Naive thymus-derived CD4-positive, alpha-beta T cell (primary cell): ENCODE measurements around the gene ARHGAP25. TPM values are rescaled to one million over a fixed set of nuclear protein-coding genes. Genes with fewer than 3 reads are reported as not detected.

Source experiments
- ATAC-seq: fragments of 150-1000 bp; cut with Tn5 transposase; 2 replicates; pipeline ENCODE4 v1.10.0; 2021; ENCODE audit warnings: mild to moderate bottlenecking, moderate library complexity
- CTCF ChIA-PET: fragments of 350-600 bp; sonication (Branson Sonifier 250); formaldehyde crosslinking; loops from one replicate; lab custom pipeline; 2021; ENCODE audit warnings: antibody characterized with exemption; lab: Charles Lee
- POLR2A ChIA-PET: fragments of 350-600 bp; sonication (Branson Sonifier 250); formaldehyde crosslinking; loops from one replicate; lab custom pipeline; 2021; ENCODE audit warnings: antibody characterized with exemption, inconsistent platforms; lab: Charles Lee
- DNase-seq, 9 donors: peaks; one replicate each; pipeline versions ENCODE4 v3.0.0 to v3.0.0-alpha.2; 2020 to 2022; ENCODE audit warnings: mixed read lengths in 1 of 9
- H3K27ac ChIP-seq: one replicate; pipeline ENCODE4 v1.7.0; 2013; ENCODE audit warnings: mild to moderate bottlenecking, low read depth, low read length, moderate library complexity
- H3K27me3 ChIP-seq, 2 donors: one replicate each; pipeline ENCODE4 v1.7.0; 2013; ENCODE audit warnings: low read length in 2 of 2, mild to moderate bottlenecking in 2 of 2, moderate library complexity in 2 of 2; ENCODE audit not compliant: control insufficient read depth in 2 of 2, insufficient read depth in 2 of 2
- H3K36me3 ChIP-seq, 3 experiments: 1 replicate in 2 of 3; 2 replicates in 1 of 3; pipeline ENCODE4 v1.7.0; 2013; ENCODE audit warnings: low read length in 3 of 3, mild to moderate bottlenecking in 3 of 3, moderate library complexity in 1 of 3; ENCODE audit not compliant: insufficient read depth in 3 of 3, control insufficient read depth in 2 of 3
- H3K4me1 ChIP-seq, 2 donors: one replicate each; pipeline ENCODE4 v1.7.0; 2013; ENCODE audit warnings: low read length in 2 of 2, mild to moderate bottlenecking in 2 of 2, moderate library complexity in 1 of 2; ENCODE audit not compliant: control insufficient read depth in 2 of 2, insufficient read depth in 2 of 2
- H3K4me3 ChIP-seq: 2 replicates; pipeline ENCODE4 v1.7.0; 2013; ENCODE audit warnings: mild to moderate bottlenecking, low read length
- H3K9me3 ChIP-seq, 3 experiments: 1 replicate in 2 of 3; 2 replicates in 1 of 3; pipeline ENCODE4 v1.7.0; 2013; ENCODE audit warnings: low read length in 3 of 3; ENCODE audit not compliant: control insufficient read depth in 2 of 3
- H3K27ac Mint-ChIP-seq, 9 donors: one replicate each; pipeline ENCODE4 v1.8.0; 2020 to 2022; ENCODE audit warnings: mixed read lengths in 9 of 9, mild to moderate bottlenecking in 8 of 9, moderate library complexity in 5 of 9, inconsistent platforms in 2 of 9
- H3K27me3 Mint-ChIP-seq, 5 donors: one replicate each; pipeline ENCODE4 v1.8.0; 2021 to 2022; ENCODE audit warnings: mixed read lengths in 5 of 5, mild to moderate bottlenecking in 1 of 5
- H3K36me3 Mint-ChIP-seq, 5 donors: one replicate each; pipeline ENCODE4 v1.8.0; 2020 to 2022; ENCODE audit warnings: mixed read lengths in 5 of 5, mild to moderate bottlenecking in 3 of 5, inconsistent platforms in 1 of 5
- H3K4me1 Mint-ChIP-seq, 7 donors: one replicate each; pipeline ENCODE4 v1.8.0; 2020 to 2022; ENCODE audit warnings: mixed read lengths in 7 of 7, mild to moderate bottlenecking in 3 of 7, inconsistent platforms in 1 of 7
- H3K4me3 Mint-ChIP-seq, 10 donors: one replicate each; pipeline ENCODE4 v1.8.0; 2020 to 2022; ENCODE audit warnings: mild to moderate bottlenecking in 10 of 10, mixed read lengths in 10 of 10, moderate library complexity in 6 of 10, inconsistent platforms in 2 of 10
- H3K9me3 Mint-ChIP-seq, 11 donors: one replicate each; pipeline ENCODE4 v1.8.0; 2020 to 2022; ENCODE audit warnings: mixed read lengths in 11 of 11, mild to moderate bottlenecking in 4 of 11, inconsistent platforms in 1 of 11, moderate library complexity in 1 of 11
- intact Hi-C, 2 donors: fragments of 100-400 bp; cut with micrococcal nuclease; formaldehyde crosslinking; loops; one replicate each; pipeline ENCODE4 v1.15.1; 2023
- polyA plus RNA-seq, 2 donors: library from polyadenylated mRNA; unstranded; fragments of 300-500 nt; fragmentation: Illumina TruSeq; gene quantifications; one replicate each; pipeline ENCODE4 v1.2.3, GENCODE V29; 2021
- total RNA-seq, 6 experiments: library from RNA in 5 of 6; stranded (reverse) in 5 of 6; gene quantifications; 1 replicate in 5 of 6; 2 replicates in 1 of 6; pipeline ENCODE4 v1.2.3 and lab custom pipeline; 2021 to 2026

Gene ARHGAP25
- total and polyA plus RNA-seq, 7 experiments from 2014 or later, result 63.3 to 139 (median 116) TPM

DNA sequence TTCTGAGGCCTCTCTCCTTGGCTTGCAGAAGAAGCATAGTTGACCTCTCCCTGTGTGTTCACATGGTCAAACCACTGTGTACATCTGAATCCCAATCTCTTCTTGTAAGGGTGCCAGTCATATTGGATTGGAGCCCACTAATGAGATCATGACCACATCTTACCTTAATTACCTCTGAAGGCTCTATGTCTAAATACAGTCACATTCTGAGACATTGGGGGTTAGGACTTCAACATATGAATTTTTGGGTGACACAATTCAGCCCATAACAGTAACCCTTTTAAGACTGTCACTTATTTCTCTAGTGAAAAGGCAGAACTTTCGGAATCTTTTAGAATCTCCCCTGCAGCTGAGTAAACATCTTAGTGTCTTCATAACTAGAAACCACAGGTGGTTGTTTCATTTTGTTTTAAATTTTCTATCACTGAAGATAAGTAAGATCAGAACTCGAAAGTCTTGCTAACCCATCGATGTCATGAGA lies 103.3 kb downstream of the ARHGAP25 start:
- no peak for ATAC-seq
- ChIA-PET CTCF (interaction anchor here (1.1 to 7.6 kb wide), 10 partner anchors 13 to 129 kb away, joined by 3 to 87 read pairs (median 6); no protein-coding TSS in a partner anchor), POLR2A (interaction anchor here (0.6 to 1.4 kb wide), 4 partner anchors 8 to 100 kb away, joined by 3 to 4 read pairs (median 3); no protein-coding TSS in a partner anchor)
- intact Hi-C loops, result loop anchor here (1.0 to 2.0 kb wide), 8 partner anchors 9 to 375 kb away; no protein-coding TSS in a partner anchor
- no peaks in the 10 kb centered on the region for H3K27me3 Mint-ChIP-seq
- H3K4me3 Mint-ChIP-seq, result peak overlapping the region in 1 of 10 donors; percentile 4
- H3K4me1 ChIP-seq, result peaks cover 0 to 7% of the 10 kb centered on the region in 2 donors
- H3K4me3 ChIP-seq, result no peak overlapping the region
- H3K27ac ChIP-seq, result no peak overlapping the region
- H3K4me1 Mint-ChIP-seq, result peaks cover 10 to 45% (median 37%) of the 10 kb centered on the region in 7 donors
- DNase-seq, result no peak
- no peaks in the 10 kb centered on the region for H3K27me3 ChIP-seq
- H3K27ac Mint-ChIP-seq, result peak overlapping the region in 2 of 9 donors; percentile 27 to 75
- H3K9me3 ChIP-seq, result peaks cover 0 to 4% (median 4%) of the 10 kb centered on the region in 3 experiments
- H3K36me3 ChIP-seq, result no peaks in the 10 kb centered on the region
- peaks cover 0 to 6% (median 0%) of the 10 kb centered on the region in 5 donors for H3K36me3 Mint-ChIP-seq
- H3K9me3 Mint-ChIP-seq, result peaks cover 0 to 3% (median 0%) of the 10 kb centered on the region in 11 donors

DNA sequence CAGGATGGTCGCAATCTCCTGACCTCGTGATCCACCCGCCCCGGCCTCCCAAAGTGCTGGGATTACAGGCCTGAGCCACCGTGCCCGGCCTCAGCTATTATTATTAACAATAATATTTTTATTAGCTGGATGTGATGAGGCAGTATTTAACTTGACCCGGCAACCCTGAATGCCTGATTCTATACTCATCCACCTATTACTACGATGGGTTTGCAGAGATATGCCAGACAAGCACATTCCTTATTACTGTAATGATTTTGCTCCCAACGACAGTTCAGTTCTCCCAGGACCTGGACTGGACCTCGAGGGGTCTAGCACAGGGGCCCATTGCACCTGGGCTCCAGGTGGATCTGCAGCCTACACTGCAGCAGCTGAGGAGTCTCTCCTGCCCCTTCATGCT lies 104.0 kb downstream of the ARHGAP25 start:
- ATAC-seq, result no peak
- Mint-ChIP-seq H3K36me3 (peaks cover 0 to 8% (median 0%) of the 10 kb centered on the region in 5 donors), H3K27me3 (peaks cover 0 to 6% (median 0%) of the 10 kb centered on the region in 5 donors), H3K4me1 (peaks cover 10 to 37% (median 32%) of the 10 kb centered on the region in 7 donors), H3K27ac (no peak overlapping the region), H3K9me3 (peaks cover 0 to 3% (median 0%) of the 10 kb centered on the region in 11 donors), H3K4me3 (no peak overlapping the region)
- peaks cover 0 to 6% of the 10 kb centered on the region in 2 donors for H3K4me1 ChIP-seq
- H3K4me3 ChIP-seq, result no peak overlapping the region
- H3K27ac ChIP-seq, result no peak overlapping the region
- no peaks in the 10 kb centered on the region for H3K27me3 ChIP-seq
- H3K36me3 ChIP-seq, result no peaks in the 10 kb centered on the region
- peaks cover 0 to 4% (median 4%) of the 10 kb centered on the region in 3 experiments for H3K9me3 ChIP-seq
- ChIA-PET POLR2A (interaction anchor here (0.7 to 1.4 kb wide), 4 partner anchors 9 to 130 kb away, joined by 3 to 4 read pairs (median 3); no protein-coding TSS in a partner anchor), CTCF (interaction anchor here (0.7 to 7.6 kb wide), 16 partner anchors 9 to 370 kb away, joined by 3 to 87 read pairs (median 4); no protein-coding TSS in a partner anchor)
- DNase-seq, result no peak
- intact Hi-C loops, result loop anchor here (1.0 kb wide), 3 partner anchors 71 to 87 kb away; no protein-coding TSS in a partner anchor

DNA sequence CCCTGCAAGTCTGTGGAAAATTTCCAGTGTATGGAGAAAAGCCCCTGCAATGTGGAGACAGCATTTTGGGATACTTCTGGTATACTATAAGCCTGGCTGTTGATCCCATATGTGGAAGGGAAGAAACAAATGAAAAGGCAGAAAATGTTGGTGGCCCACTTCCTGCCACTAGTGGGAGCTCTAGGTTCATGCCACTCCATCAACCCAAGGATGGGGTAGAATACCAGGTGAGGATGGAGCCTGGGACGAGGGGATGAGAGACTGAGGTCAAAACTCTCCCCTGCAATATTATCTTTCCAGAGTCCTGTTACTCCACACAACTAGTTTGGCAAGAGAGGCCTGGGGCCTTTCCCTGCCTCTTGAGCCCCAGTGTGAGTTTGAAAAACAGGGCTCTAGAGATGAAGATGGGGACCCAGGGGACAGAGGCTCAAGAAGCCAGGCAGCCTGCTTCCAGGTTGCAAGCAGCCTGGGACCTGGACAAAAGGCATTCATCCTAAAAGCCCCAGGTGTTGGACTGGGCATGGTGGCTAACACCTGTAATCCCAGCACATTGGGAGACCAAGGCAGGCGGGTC lies 104.7 kb downstream of the ARHGAP25 start:
- Mint-ChIP-seq H3K27me3 (peaks cover 0 to 11% (median 0%) of the 10 kb centered on the region in 5 donors), H3K4me1 (peaks cover 7 to 34% (median 32%) of the 10 kb centered on the region in 7 donors), H3K36me3 (peaks cover 0 to 8% (median 0%) of the 10 kb centered on the region in 5 donors), H3K27ac (peak overlapping the region in 1 of 9 donors; percentile 82), H3K9me3 (peaks cover 0 to 3% (median 0%) of the 10 kb centered on the region in 11 donors), H3K4me3 (no peak overlapping the region)
- intact Hi-C loops, result loop anchor here (1.0 kb wide), 3 partner anchors 70 to 86 kb away; no protein-coding TSS in a partner anchor
- H3K27me3 ChIP-seq, result no peaks in the 10 kb centered on the region
- H3K4me1 ChIP-seq, result peaks cover 0 to 6% of the 10 kb centered on the region in 2 donors
- H3K27ac ChIP-seq, result no peak overlapping the region
- ATAC-seq (no peak), DNase-seq (no peak)
- no peak overlapping the region for H3K4me3 ChIP-seq
- no peaks in the 10 kb centered on the region for H3K36me3 ChIP-seq
- H3K9me3 ChIP-seq, result peaks cover 0 to 4% (median 4%) of the 10 kb centered on the region in 3 experiments
- ChIA-PET CTCF (interaction anchor here (0.7 to 7.6 kb wide), 15 partner anchors 9 to 371 kb away, joined by 3 to 87 read pairs (median 5); no protein-coding TSS in a partner anchor), POLR2A (interaction anchor here (0.7 to 1.4 kb wide), 3 partner anchors 10 to 130 kb away, joined by 3 to 4 read pairs (median 3); no protein-coding TSS in a partner anchor)

DNA sequence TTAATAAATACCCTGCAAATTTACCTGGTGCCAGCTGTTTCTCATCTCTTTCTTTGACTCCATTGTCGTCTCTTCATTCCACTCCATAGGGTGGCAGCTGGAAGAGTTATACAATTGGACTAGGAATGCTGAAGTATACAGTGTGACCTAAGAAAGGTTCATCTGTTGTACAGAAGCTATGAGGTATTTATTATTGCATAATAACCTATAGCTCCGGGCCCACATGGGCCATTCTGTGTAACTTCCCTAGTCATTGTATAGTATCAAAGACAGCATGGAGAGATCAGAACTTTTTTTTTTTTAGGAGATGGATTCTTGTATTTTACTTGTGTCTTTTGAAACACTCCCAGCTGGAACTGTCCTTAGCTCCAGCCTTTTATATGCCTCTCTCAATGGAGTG lies 110.4 kb downstream of the ARHGAP25 start:
- no peaks in the 10 kb centered on the region for H3K9me3 ChIP-seq
- DNase-seq (no peak), ATAC-seq (no peak)
- POLR2A ChIA-PET, result interaction anchor here (0.7 to 0.8 kb wide), 2 partner anchors 8 to 93 kb away, joined by 3 read pairs; no protein-coding TSS in a partner anchor
- Mint-ChIP-seq H3K36me3 (peaks cover 0 to 6% (median 0%) of the 10 kb centered on the region in 5 donors), H3K27ac (no peak overlapping the region), H3K27me3 (peaks cover 4 to 47% (median 8%) of the 10 kb centered on the region in 5 donors), H3K9me3 (no peaks in the 10 kb centered on the region), H3K4me3 (no peak overlapping the region), H3K4me1 (peaks cover 0 to 2% (median 0%) of the 10 kb centered on the region in 7 donors)
- intact Hi-C loops, result no loop called here
- no peak overlapping the region for H3K27ac ChIP-seq
- no peak overlapping the region for H3K4me3 ChIP-seq
- no peaks in the 10 kb centered on the region for H3K4me1 ChIP-seq
- H3K36me3 ChIP-seq, result no peaks in the 10 kb centered on the region
- CTCF ChIA-PET, result interaction anchor here (0.6 to 1.9 kb wide), 4 partner anchors 9 to 136 kb away, joined by 3 to 9 read pairs (median 8); no protein-coding TSS in a partner anchor
- H3K27me3 ChIP-seq, result no peaks in the 10 kb centered on the region

DNA sequence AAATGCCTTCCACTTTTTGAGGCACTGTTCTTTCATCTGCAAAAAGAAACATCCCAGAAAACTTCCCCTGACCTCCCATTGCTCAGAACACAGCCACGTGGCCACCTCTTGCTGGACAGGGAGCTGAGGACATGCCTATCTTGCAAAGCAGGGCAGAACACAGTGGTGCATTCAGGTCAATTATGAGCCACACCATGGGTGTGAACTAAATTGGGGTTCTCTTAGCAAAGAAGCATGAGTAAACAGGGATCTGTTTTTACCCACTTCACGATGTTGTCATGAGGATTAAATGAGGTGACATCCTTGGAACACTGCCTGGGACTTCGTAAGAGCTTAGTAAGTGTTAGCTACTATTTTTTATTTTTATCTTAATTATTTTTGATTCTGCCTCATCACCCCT lies 111.5 kb downstream of the ARHGAP25 start:
- H3K4me3 Mint-ChIP-seq, result no peak overlapping the region
- H3K27ac ChIP-seq, result no peak overlapping the region
- no peaks in the 10 kb centered on the region for H3K9me3 Mint-ChIP-seq
- no peaks in the 10 kb centered on the region for H3K4me1 ChIP-seq
- H3K36me3 ChIP-seq, result no peaks in the 10 kb centered on the region
- DNase-seq (no peak), ATAC-seq (no peak)
- H3K36me3 Mint-ChIP-seq, result peaks cover 0 to 2% (median 0%) of the 10 kb centered on the region in 5 donors
- POLR2A ChIA-PET, result interaction anchor here (0.8 kb wide), 1 partner anchor 62 kb away, joined by 3 read pairs; no protein-coding TSS in a partner anchor
- H3K27me3 Mint-ChIP-seq, result peaks cover 4 to 56% (median 11%) of the 10 kb centered on the region in 5 donors
- H3K4me1 Mint-ChIP-seq, result peaks cover 0 to 2% (median 0%) of the 10 kb centered on the region in 7 donors
- intact Hi-C loops, result no loop called here
- H3K27me3 ChIP-seq, result no peaks in the 10 kb centered on the region
- CTCF ChIA-PET, result interaction anchor here (0.9 to 1.8 kb wide), 2 partner anchors 10 to 59 kb away, joined by 3 to 7 read pairs; no protein-coding TSS in a partner anchor
- no peaks in the 10 kb centered on the region for H3K9me3 ChIP-seq
- no peak overlapping the region for H3K4me3 ChIP-seq
- peak overlapping the region in 1 of 9 donors; percentile 3 for H3K27ac Mint-ChIP-seq

DNA sequence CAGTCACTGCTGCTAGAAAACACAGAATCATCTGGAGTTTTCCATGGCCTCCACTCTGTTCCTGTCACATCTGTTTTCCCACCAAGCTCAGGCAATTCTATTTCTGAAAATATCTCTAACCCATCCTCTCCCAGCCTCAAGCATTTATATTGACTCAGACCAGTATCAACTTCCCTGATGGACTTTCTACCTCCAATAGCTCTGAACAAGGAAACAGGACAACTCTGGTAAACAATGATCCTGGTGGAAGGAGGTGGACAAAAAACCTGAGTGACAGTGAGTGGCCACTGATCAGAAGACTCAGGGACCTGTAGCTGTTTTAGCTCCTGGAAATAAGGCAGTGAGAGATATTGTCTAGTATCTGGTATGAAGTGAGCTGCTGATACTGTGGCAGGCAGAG lies 113.1 kb downstream of the ARHGAP25 start:
- Mint-ChIP-seq H3K4me1 (peaks cover 0 to 2% (median 0%) of the 10 kb centered on the region in 7 donors), H3K9me3 (no peaks in the 10 kb centered on the region), H3K27me3 (peaks cover 4 to 61% (median 11%) of the 10 kb centered on the region in 5 donors), H3K27ac (no peak overlapping the region), H3K36me3 (peaks cover 0 to 2% (median 0%) of the 10 kb centered on the region in 5 donors), H3K4me3 (no peak overlapping the region)
- Histone ChIP-seq H3K9me3 (no peaks in the 10 kb centered on the region), H3K4me3 (no peak overlapping the region), H3K4me1 (no peaks in the 10 kb centered on the region), H3K27me3 (no peaks in the 10 kb centered on the region), H3K27ac (no peak overlapping the region), H3K36me3 (no peaks in the 10 kb centered on the region)
- ChIA-PET POLR2A (interaction anchor here (1.1 kb wide), 1 partner anchor 12 kb away, joined by 5 read pairs; no protein-coding TSS in a partner anchor), CTCF (interaction anchor here (1.0 to 2.0 kb wide), 3 partner anchors 11 to 1223 kb away, joined by 3 to 6 read pairs (median 4); no protein-coding TSS in a partner anchor)
- DNase-seq (no peak), ATAC-seq (no peak)
- intact Hi-C loops, result no loop called here
